Right atrium auricular region (tissue), 2 donors: ENCODE data around the gene RPS14. TPM values are rescaled to one million over a fixed set of nuclear protein-coding genes. Genes with fewer than 3 reads are reported as not detected.

ENCODE experiments used
- DNase-seq: peaks from one replicate; pipeline ENCODE4 v3.0.0-alpha.2; 2019; ENCODE audit warnings: low spot score
- H3K27ac ChIP-seq, 2 donors: fragments of 200-600 bp; sonication (generic); 1 replicate in 1 of 2; 2 replicates in 1 of 2; pipeline ENCODE4 v1.5.1; 2016 to 2019
- H3K27me3 ChIP-seq, 2 donors: fragments of 200-600 bp; sonication (generic); one replicate each; pipeline versions ENCODE4 v1.5.1 to v1.6.0; 2017 to 2019
- H3K36me3 ChIP-seq: fragments of 200-600 bp; sonication (generic); one replicate; pipeline ENCODE4 v1.5.1; 2016
- H3K4me1 ChIP-seq, 2 donors: fragments of 200-600 bp; sonication (generic); one replicate each; pipeline versions ENCODE4 v1.5.1 to v1.6.0; 2017 to 2019
- H3K4me3 ChIP-seq, 2 donors: fragments of 200-600 bp; sonication (generic); 1 replicate in 1 of 2; 2 replicates in 1 of 2; pipeline ENCODE4 v1.5.1; 2017 to 2019; ENCODE audit warnings: mild to moderate bottlenecking in 1 of 2, moderate library complexity in 1 of 2
- H3K9me3 ChIP-seq, 2 donors: fragments of 200-600 bp; sonication (generic); one replicate each; pipeline ENCODE4 v1.5.1; 2019
- CTCF ChIP-seq, 2 donors: fragments of 200-600 bp; sonication (generic); IDR thresholded peaks; one replicate each; pipeline ENCODE4 v1.5.1; 2019; ENCODE audit warnings: antibody characterized with exemption in 2 of 2
- total RNA-seq, 2 donors: library from RNA; depleted of rRNA; stranded (reverse); fragments of >200 nt; gene quantifications; one replicate each; pipeline ENCODE4 v1.1.0, GENCODE V29; 2016

RPS14 gene
- total RNA-seq, 2 donors from 2014 or later = 1,334 to 2,461 TPM

- no peak overlapping the region for H3K27ac ChIP-seq
- no peaks in the 10 kb centered on the region for H3K36me3 ChIP-seq
- TF ChIP-seq CTCF (IDR thresholded peaks at IDR 0.05) = no peak
- H3K27me3 ChIP-seq = no peaks in the 10 kb centered on the region
- no peaks in the 10 kb centered on the region for H3K9me3 ChIP-seq
- no peak for DNase-seq
- H3K4me3 ChIP-seq = no peak overlapping the region
- H3K4me1 ChIP-seq = peaks cover 0 to 8% of the 10 kb centered on the region in 2 donors
Measured at GRCh38 chr5:150473673-150474358, 24.3 kb upstream of the RPS14 start.

- H3K36me3 ChIP-seq = no peaks in the 10 kb centered on the region
- DNase-seq = no peak
- no peaks in the 10 kb centered on the region for H3K9me3 ChIP-seq
- no peaks in the 10 kb centered on the region for H3K27me3 ChIP-seq
- TF ChIP-seq CTCF (IDR thresholded peaks at IDR 0.05) = no peak
- no peak overlapping the region for H3K4me3 ChIP-seq
- H3K27ac ChIP-seq = no peak overlapping the region
- H3K4me1 ChIP-seq = peaks cover 0 to 17% of the 10 kb centered on the region in 2 donors
Measured at GRCh38 chr5:150469718-150470469, 20.4 kb upstream of the RPS14 start.

GRCh38 chr5:150468206-150468605 lies 18.7 kb upstream of the RPS14 start:
- no peaks in the 10 kb centered on the region for H3K36me3 ChIP-seq
- peaks cover 0 to 24% of the 10 kb centered on the region in 2 donors for H3K4me1 ChIP-seq
- no peaks in the 10 kb centered on the region for H3K27me3 ChIP-seq
- no peak overlapping the region for H3K27ac ChIP-seq
- H3K9me3 ChIP-seq = no peaks in the 10 kb centered on the region
- TF ChIP-seq CTCF (IDR thresholded peaks at IDR 0.05) = no peak
- H3K4me3 ChIP-seq = no peak overlapping the region
- no peak for DNase-seq

GRCh38 chr5:150465927-150466326 lies 16.4 kb upstream of the RPS14 start:
- no peaks in the 10 kb centered on the region for H3K9me3 ChIP-seq
- no peak for TF ChIP-seq CTCF (IDR thresholded peaks at IDR 0.05)
- H3K4me3 ChIP-seq = no peak overlapping the region
- peaks cover 0 to 18% of the 10 kb centered on the region in 2 donors for H3K4me1 ChIP-seq
- H3K27ac ChIP-seq = peak overlapping the region; percentile 37 to 48
- no peaks in the 10 kb centered on the region for H3K36me3 ChIP-seq
- no peak for DNase-seq
- no peaks in the 10 kb centered on the region for H3K27me3 ChIP-seq

GRCh38 chr5:150464554-150465012 lies 15.0 kb upstream of the RPS14 start:
- Histone ChIP-seq H3K27me3 (no peaks in the 10 kb centered on the region), H3K27ac (peak overlapping the region; percentile 37 to 48), H3K9me3 (no peaks in the 10 kb centered on the region), H3K4me1 (peaks cover 0 to 18% of the 10 kb centered on the region in 2 donors), H3K4me3 (no peak overlapping the region), H3K36me3 (no peaks in the 10 kb centered on the region)
- DNase-seq = no peak
- TF ChIP-seq CTCF (IDR thresholded peaks at IDR 0.05) = no peak
